Measurements from ENCODE around the gene HNRNPL. TPM values are rescaled to one million over a fixed set of nuclear protein-coding genes. Genes with fewer than 3 reads are reported as not detected.
"Not testable (repeated sequence)": the region's sequence is repeated elsewhere in the genome, so short reads cannot be mapped to it uniquely, and the experiment has no call there.

The HNRNPL gene
- total RNA-seq, 1 donor from 2014 or later = 141 TPM

GRCh38 chr19:38869836-38870607 is 20.2 kb upstream of the HNRNPL start:
- peak; percentile 74 for DNase-seq (ENCODE audit: low spot score)

GRCh38 chr19:38869160-38869835 is 19.5 kb upstream of the HNRNPL start:
- DNase-seq (ENCODE audit: low spot score) = no peak

GRCh38 chr19:38868551-38868950 is 18.8 kb upstream of the HNRNPL start:
- no peak for DNase-seq (ENCODE audit: low spot score)

GRCh38 chr19:38867171-38867780 is 17.5 kb upstream of the HNRNPL start:
- no peak for DNase-seq (ENCODE audit: low spot score)

- peak; percentile 97 for DNase-seq (ENCODE audit: low spot score)
These were observed 12.7 kb upstream of the HNRNPL start for GRCh38 chr19:38862321-38863059.

- DNase-seq (ENCODE audit: low spot score) = no peak
These were observed 11.6 kb upstream of the HNRNPL start for GRCh38 chr19:38861368-38861767.

- peak; percentile 67 for DNase-seq (ENCODE audit: low spot score)
These were observed 9.9 kb upstream of the HNRNPL start for GRCh38 chr19:38859631-38860204.

- no peak for DNase-seq (ENCODE audit: low spot score)
These were observed 7.0 kb upstream of the HNRNPL start for GRCh38 chr19:38856813-38857212.

- DNase-seq (ENCODE audit: low spot score) = not testable (repeated sequence)
These were observed 6.0 kb upstream of the HNRNPL start for GRCh38 chr19:38855751-38856150.

- DNase-seq (ENCODE audit: low spot score) = not testable (repeated sequence)
These were observed 5.2 kb upstream of the HNRNPL start for GRCh38 chr19:38854961-38855360.

- DNase-seq (ENCODE audit: low spot score) = no peak
These were observed 3.4 kb upstream of the HNRNPL start for GRCh38 chr19:38853214-38853613.

GRCh38 chr19:38852231-38853044 is 2.7 kb upstream of the HNRNPL start:
- DNase-seq (ENCODE audit: low spot score) = peak; percentile 66

GRCh38 chr19:38851622-38852230 is 1.9 kb upstream of the HNRNPL start:
- DNase-seq (ENCODE audit: low spot score) = peak; percentile 95

- no peak for DNase-seq (ENCODE audit: low spot score)
These were observed 1.3 kb upstream of the HNRNPL start for GRCh38 chr19:38850976-38851621.

- no peak for DNase-seq (ENCODE audit: low spot score)
These were observed 720 bp upstream of the HNRNPL start for GRCh38 chr19:38850436-38850975.

- peak; percentile 98 for DNase-seq (ENCODE audit: low spot score)
These were observed 483 bp downstream of the HNRNPL start for GRCh38 chr19:38849147-38849859.

GRCh38 chr19:38848299-38849146 is 1.3 kb downstream of the HNRNPL start:
- no peak for DNase-seq (ENCODE audit: low spot score)

- no peak for DNase-seq (ENCODE audit: low spot score)
These were observed 3.7 kb downstream of the HNRNPL start for GRCh38 chr19:38846097-38846496.
